SIG-M5 treated with dmso at 0.1 percent for 504 hours (cell line): ENCODE data around the gene NDUFS4.
"Not testable (repeated sequence)": the region's sequence is repeated elsewhere in the genome, so short reads cannot be mapped to it uniquely, and the experiment has no call there.

Experiments used
- DNase-seq: peaks from one replicate; lab custom pipeline; 2025; ENCODE audit not compliant: unreplicated experiment; lab: John Stamatoyannopoulos, UW

NDUFS4 gene

GRCh38 chr5:53560506-53561191 lies at the start of gene NDUFS4:
TSS of gene NDUFS4 (plus strand) at chr5:53560639. CDS start at chr5:53560663, 24 bp downstream.
- peak; percentile 91 for DNase-seq

GRCh38 chr5:53512539-53512938 lies 47.9 kb upstream of the NDUFS4 start:
- no peak for DNase-seq

GRCh38 chr5:53515988-53516387 lies 44.5 kb upstream of the NDUFS4 start:
- no peak for DNase-seq

GRCh38 chr5:53520813-53521212 lies 39.6 kb upstream of the NDUFS4 start:
- no peak for DNase-seq

- DNase-seq, result no peak
These were observed 22.7 kb upstream of the NDUFS4 start for GRCh38 chr5:53537711-53538110.

GRCh38 chr5:53540739-53541138 lies 19.7 kb upstream of the NDUFS4 start:
- not testable (repeated sequence) for DNase-seq

- DNase-seq, result no peak
These were observed 18.6 kb upstream of the NDUFS4 start for GRCh38 chr5:53541859-53542258.

- DNase-seq, result no peak
These were observed 17.5 kb upstream of the NDUFS4 start for GRCh38 chr5:53542926-53543325.

- no peak for DNase-seq
These were observed 17.0 kb upstream of the NDUFS4 start for GRCh38 chr5:53543401-53543800.

- no peak for DNase-seq
These were observed 14.7 kb upstream of the NDUFS4 start for GRCh38 chr5:53545744-53546143.

GRCh38 chr5:53547226-53547625 lies 13.2 kb upstream of the NDUFS4 start:
- DNase-seq, result no peak

GRCh38 chr5:53548501-53548900 lies 11.9 kb upstream of the NDUFS4 start:
- not testable (repeated sequence) for DNase-seq

- DNase-seq, result no peak
These were observed 10.6 kb upstream of the NDUFS4 start for GRCh38 chr5:53549792-53550191.

- DNase-seq, result no peak
These were observed 7.9 kb upstream of the NDUFS4 start for GRCh38 chr5:53552561-53552960.

- DNase-seq, result no peak
These were observed 6.0 kb upstream of the NDUFS4 start for GRCh38 chr5:53554444-53554843.

GRCh38 chr5:53555160-53555559 lies 5.3 kb upstream of the NDUFS4 start:
- DNase-seq, result no peak

- no peak for DNase-seq
These were observed 4.4 kb upstream of the NDUFS4 start for GRCh38 chr5:53556001-53556400.

GRCh38 chr5:53557386-53557785 lies 3.1 kb upstream of the NDUFS4 start:
- DNase-seq, result no peak

GRCh38 chr5:53558966-53559365 lies 1.5 kb upstream of the NDUFS4 start:
- no peak for DNase-seq

- no peak for DNase-seq
These were observed 411 bp upstream of the NDUFS4 start for GRCh38 chr5:53560028-53560427.

GRCh38 chr5:53568401-53568800 lies 8.0 kb downstream of the NDUFS4 start:
- DNase-seq, result no peak

- no peak for DNase-seq
These were observed 8.4 kb downstream of the NDUFS4 start for GRCh38 chr5:53568871-53569270.

- no peak for DNase-seq
These were observed 9.0 kb downstream of the NDUFS4 start for GRCh38 chr5:53569453-53569852.
